HFF-Myc (cell line): ENCODE data around the gene OR2T27.

Source experiments
- DNase-seq: peaks from one replicate; pipeline ENCODE4 v3.0.0-alpha.2; 2011; ENCODE audit warnings: low read depth; ENCODE audit errors: extremely low read depth
- H3K4me3 ChIP-seq: replicated peaks from 2 replicates; pipeline ENCODE4 v1.5.1; 2011; ENCODE audit warnings: low read depth, mild to moderate bottlenecking, control low read depth, low read length
- CTCF ChIP-seq: IDR thresholded peaks from 2 replicates; pipeline ENCODE4 v1.5.1; 2012; ENCODE audit warnings: mild to moderate bottlenecking, low read depth, low read length, control low read depth; ENCODE audit errors: missing control alignments

The OR2T27 gene

GRCh38 chr1:248696261-248696660 lies 40.9 kb upstream of the OR2T27 start:
- no peak overlapping the region for H3K4me3 ChIP-seq
- TF ChIP-seq CTCF: no peak
- no peak for DNase-seq

GRCh38 chr1:248695451-248696132 lies 40.3 kb upstream of the OR2T27 start:
- no peak overlapping the region for H3K4me3 ChIP-seq
- DNase-seq: no peak
- TF ChIP-seq CTCF: no peak

- DNase-seq: no peak
- H3K4me3 ChIP-seq: no peak overlapping the region
- TF ChIP-seq CTCF: no peak
These were observed 36.3 kb upstream of the OR2T27 start for GRCh38 chr1:248691567-248692155.

- no peak overlapping the region for H3K4me3 ChIP-seq
- no peak for TF ChIP-seq CTCF
- no peak for DNase-seq
These were observed 33.4 kb upstream of the OR2T27 start for GRCh38 chr1:248688527-248689298.

GRCh38 chr1:248686815-248687214 lies 31.5 kb upstream of the OR2T27 start:
- no peak overlapping the region for H3K4me3 ChIP-seq
- TF ChIP-seq CTCF: no peak
- DNase-seq: no peak

GRCh38 chr1:248681651-248682050 lies 26.3 kb upstream of the OR2T27 start:
- DNase-seq: no peak
- no peak overlapping the region for H3K4me3 ChIP-seq
- no peak for TF ChIP-seq CTCF
